GM21447 (cell line): ENCODE results near the gene AP4S1.
"Not testable (repeated sequence)": the region's sequence is repeated elsewhere in the genome, so short reads cannot be mapped to it uniquely, and the experiment has no call there.

Experiments used
- ATAC-seq: cut with Tn5 transposase; IDR thresholded peaks from one replicate; pipeline ENCODE4 v1.9.1; 2021; ENCODE audit not compliant: unreplicated experiment

AP4S1 gene

DNA sequence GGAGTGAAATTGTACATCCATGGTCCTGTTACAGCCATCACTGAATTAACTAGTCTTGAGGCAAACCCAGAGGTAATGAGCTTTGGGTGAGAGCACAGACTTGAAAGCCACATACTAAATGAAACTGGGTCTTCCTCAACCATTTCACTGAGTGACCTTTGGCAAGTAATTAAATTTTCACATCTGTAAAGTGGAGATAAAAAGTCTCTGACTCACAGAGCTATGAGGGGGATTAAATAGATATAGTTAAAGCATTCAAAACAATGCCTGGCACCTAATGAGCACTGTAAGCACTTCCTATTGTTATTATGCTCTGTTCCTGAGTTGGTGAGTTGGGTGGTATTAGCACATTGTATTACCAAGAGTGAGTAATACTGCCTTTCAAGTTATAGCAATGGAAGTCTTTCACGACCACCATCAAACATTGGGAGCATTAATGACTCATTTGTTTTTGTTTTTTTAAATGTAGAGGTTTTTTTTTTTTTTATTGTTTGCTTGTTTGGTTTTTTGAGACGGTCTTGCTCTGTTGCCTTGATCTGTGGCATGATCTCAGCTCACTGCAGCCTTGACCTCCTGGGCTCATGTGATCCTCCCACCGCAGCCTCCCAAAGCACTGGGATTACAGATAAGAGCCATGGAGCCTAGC is 13.2 kb downstream of the AP4S1 start:
- no peak for ATAC-seq

DNA sequence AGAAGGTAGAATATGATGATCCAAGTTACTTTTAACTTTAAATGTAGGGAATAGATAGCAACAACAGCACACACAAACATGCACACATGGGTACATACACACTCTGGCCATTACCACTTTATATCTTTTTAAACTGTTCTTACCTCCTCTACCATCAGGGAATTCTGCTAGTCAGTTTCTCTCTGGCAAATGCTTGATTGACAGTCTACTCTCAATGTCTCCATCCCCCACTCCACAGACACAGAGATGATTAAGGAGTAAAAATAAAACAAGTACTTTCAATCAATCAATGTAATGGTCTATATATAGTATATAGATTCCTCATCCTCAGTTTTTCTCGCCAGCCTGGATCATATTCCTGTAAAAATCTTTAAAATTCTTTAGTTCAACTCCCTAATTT is 16.9 kb downstream of the AP4S1 start:
- ATAC-seq: no peak

DNA sequence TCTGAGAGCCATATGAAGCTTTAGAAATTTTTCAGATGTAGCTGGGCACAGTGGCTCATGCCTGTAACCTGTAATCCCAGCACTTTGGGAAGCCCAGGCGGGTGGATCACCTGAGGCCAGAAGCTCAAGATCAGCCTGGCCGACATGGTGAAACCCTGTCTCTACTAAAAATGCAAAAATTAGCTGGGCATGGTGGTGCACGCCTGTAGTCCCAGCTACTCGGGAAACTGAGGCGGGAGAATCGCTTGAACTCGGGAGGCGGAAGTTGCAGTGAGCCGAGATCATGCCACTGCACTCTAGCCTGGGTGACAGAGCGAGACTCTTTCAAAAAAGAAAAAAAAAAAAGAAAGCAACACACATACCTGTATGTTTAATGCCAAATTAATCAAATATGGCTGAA is 17.4 kb downstream of the AP4S1 start:
- ATAC-seq: not testable (repeated sequence)

DNA sequence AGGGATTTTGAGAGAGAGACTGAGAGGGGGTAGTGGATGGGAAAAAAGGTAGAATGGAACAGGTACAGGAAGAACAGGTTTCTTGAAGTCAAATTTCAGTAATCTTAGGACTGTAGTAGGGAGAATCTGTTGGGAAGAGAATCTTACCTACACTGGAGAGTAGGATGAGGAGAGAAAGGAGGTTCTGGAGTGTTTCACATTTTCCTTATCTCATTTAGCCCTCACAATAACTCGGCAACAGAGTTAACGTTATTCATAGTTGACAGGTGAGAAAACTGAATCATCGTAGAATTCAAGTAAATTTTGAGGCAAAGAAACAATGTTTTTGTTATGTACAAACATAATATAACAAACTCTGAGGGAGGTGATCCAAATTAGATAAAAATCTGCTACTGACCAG is 17.9 kb downstream of the AP4S1 start:
- no peak for ATAC-seq

DNA sequence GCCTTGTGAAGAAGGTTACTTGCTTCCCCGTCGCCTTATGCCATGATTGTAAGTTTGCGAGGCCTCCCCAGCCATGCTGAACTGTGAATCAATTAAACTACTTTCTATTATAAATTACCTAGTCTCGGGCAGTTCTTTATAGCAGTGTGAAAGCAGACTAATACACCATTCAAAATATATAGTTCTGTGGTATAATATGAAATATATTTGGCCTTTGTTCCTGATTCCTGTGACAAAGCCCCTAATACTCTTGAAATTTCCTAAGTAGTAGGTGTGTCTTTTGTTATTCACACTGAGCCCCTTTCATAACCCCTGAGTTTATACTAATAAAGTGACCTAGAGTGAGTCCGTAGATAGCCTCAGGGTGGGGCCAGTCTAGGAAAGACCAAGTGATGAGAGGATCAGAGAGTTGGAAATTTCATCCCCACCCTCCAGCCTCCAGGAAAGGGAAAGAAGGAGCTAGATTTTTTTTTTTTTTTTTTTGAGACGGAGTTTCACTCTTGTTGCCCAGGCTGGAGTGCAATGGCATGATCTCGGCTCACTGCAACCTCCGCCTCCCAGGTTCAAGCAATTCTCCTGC is 20.1 kb downstream of the AP4S1 start:
- ATAC-seq: no peak

DNA sequence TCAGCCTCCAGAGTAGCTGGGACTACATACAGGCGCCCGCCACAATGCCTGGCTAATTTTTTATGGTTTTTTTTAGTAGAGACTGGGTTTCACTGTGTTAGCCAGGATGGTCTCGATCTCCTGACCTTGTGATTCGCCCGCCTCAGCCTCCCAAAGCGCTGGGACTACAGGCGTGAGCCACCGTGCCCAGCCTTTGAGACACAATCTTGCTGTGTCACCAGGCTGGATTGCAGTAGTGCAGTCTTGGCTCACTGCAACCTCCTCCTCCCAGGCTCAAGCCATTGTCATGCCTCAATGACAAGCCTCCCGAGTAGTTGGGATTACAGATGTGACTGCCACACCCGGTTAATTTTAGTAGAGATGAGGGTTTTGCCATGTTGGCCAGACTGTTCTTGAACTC is 22.1 kb downstream of the AP4S1 start:
- ATAC-seq: no peak

DNA sequence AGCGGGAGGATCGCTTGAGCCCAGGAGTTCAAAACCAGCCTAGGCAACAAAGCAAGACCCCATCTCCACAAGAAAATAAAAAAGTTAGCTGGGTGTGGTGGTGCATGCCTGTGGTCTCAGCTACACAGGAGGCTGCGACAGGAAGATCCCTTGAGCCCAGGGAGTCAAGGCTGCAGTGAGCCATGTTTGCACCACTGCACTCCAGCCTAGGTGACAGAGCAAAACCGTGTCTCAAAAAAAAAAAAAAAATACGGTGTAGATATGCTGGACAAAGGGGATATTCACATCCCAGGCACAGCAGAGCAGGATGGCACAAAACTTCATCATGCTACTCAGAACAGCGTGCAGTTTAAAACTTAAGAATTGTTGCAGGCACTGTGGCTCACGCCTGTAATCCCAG is 25.6 kb downstream of the AP4S1 start:
- no peak for ATAC-seq

DNA sequence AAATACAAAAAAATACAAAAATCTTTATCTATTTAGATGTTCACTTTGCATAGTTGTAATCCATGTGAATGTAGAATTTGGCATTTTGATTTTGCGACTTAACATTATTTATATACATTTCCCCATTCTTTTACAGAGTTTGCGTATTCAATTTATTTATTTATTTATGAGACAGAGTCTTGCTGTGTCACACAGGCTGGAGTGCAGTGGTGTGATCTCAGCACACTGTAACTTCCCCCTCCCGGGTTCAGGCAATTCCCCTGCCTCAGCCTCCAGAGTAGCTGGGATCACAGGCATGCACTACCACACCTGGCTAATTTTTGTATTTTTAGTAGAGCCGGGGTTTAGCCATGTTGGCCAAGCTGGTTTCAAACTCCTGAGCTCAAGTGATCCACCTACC is 26.1 kb downstream of the AP4S1 start:
- ATAC-seq: no peak

DNA sequence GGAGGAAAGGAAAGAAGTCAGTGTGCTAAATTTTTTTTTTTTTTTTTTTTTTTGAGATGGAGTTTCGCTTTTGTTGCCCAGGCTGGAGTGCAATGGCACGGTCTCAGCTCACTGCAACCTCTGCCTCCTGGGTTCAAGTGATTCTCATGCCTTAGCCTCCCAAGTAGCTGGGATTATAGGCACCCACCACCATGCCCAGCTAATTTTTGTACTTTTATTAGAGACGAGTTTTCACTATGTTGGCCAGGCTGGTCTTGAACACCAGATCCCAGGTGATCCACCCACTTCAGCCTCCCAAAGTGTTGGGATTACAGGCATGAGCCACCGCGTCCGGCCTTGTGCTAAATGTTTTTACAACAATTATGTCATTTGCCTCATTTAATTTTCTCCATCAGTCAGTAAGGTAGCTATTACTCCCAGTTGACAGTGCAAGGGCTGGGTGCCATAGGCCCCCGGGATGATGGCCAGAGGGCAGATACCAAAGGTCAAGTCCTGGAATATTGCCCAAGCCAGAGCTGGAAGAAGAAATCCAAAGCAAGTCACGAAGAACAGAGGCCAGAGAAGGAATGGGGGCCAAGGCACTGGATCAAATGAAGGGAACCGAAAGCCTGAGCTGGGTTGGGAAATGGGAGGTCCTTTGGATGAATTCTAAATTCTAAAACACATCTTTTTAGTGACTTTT is 27.6 kb downstream of the AP4S1 start:
- ATAC-seq: not testable (repeated sequence)

DNA sequence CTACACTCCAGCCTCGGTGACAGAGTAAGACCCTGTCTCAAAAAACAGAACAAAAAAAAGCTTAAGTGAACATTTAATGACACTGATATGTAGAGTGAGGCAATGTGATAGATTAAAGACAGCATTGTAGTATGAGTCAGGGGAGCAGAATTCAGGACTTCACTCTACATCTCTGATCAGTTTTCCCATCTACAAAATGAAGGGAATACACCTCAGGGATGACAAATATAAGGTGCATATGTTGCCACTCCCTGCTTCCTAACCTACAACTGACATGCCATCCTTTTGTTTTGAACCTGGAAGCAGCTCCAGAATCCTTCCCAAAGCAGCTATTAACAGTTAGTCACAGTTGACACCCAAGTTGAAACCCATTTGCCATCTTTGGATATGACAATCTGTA is 31.6 kb downstream of the AP4S1 start:
- ATAC-seq: no peak

DNA sequence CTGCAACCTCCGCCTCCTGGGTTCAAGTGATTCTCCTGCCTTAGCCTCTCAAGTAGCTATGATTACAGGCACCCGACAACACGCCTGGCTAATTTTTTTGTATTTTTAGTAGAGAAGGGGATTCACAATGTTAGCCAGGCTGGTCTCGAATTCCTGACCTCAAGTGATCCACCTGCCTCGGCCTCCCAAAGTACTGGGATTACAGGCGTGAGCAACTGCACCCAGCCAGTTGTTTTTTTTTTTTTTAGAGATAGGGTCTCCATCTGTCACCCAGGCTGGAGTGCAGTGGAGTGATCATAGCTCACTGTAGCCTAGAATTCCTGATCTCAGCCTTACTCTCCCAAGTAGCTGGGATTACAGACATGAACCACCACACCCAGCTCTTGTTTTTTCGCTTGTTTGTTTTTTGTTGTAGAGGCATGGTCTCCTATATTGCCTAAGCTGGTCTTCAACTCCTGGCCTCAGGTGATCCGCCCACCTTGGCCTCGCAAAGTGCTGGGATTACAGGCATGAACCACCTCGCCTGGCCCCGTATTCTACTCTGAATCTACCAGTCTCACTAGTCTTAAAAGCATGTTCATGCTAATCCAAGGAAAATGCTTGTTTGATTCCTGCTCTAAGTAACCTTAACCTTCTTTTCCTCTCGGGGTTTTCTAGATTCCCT is 32.4 kb downstream of the AP4S1 start:
- ATAC-seq: no peak

DNA sequence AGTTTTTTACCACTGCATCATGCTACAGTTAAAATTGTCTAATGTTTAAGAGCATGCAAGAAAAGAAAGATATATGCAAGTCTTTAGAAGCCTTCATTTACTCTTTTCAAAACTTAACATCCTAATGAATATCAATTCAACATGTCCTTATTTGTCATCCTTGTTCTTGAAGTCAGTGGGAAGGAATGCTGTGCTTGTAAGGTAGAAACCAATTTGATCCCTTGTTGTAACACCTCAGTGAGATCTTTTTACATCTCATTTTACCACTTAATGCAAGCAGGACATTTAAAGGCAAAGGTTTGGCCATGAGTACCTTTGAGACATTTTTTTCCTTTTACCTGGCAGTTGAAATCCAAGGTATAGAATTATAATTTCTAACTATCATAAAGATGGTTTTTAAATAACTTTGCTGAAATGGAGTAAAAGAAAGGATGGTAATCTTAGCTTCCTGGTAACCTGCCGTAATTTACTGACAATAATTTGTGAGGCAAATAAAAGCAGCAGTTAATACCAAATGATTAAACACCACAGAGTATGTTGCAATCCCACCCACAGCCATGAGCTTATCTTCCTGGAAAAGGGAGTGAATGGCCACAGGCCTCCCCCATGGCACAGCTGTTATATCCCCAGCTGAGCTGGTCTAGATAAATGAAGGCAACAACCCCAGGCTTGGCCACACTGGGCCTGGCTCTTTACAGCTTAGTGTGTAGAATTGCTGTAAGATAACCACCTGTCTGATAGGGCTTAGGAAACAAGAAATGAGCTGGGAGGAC is 33.9 kb downstream of the AP4S1 start:
- ATAC-seq: no peak

DNA sequence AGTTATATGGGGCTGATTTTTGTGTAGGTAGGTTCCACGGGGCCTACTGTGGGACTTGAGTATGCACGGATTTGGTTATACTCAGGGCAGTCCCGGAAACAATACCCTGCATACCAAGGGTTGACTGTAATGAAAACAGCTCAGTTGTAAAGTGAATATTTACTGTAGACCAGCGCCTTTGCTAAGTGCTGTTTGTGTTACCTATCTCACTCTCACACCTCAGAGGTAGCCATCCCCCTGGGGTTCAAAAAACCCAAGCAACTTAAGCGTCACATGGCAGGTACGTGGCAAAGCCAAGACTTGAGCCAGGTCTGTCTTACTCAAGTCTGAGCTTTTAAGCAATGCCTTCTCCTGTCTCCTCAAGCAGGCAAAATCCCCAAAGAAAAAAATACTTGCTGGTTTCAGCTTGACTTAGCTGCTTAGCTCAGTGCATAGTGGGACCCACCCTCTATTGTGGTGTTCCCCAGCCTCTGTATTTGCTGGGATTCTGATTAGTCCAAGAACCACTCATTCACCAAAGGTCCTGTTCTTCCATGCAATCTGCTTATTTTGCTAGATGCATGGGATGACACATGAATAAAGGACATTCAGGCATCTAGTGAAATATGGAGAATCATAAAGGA is 34.9 kb downstream of the AP4S1 start:
- no peak for ATAC-seq

DNA sequence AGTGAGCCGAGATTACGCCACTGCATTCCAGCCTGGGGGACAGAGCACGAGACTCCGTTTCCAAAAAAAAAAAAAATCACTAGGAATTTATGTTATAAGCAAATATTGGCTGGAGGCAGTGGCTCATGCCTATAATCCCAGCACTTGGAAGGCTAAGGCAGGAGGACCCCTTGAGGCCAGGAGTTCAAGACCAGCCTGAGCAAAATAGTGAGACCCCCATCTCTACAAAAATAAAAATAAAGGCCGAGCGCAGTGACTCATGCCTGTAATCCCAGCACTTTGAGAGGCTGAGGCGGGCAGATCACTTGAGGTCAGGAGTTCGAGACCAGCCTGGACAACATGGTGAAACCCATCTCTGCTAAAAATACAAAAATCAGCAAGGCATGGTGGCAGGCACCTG is 37.5 kb downstream of the AP4S1 start:
- ATAC-seq: not testable (repeated sequence)

DNA sequence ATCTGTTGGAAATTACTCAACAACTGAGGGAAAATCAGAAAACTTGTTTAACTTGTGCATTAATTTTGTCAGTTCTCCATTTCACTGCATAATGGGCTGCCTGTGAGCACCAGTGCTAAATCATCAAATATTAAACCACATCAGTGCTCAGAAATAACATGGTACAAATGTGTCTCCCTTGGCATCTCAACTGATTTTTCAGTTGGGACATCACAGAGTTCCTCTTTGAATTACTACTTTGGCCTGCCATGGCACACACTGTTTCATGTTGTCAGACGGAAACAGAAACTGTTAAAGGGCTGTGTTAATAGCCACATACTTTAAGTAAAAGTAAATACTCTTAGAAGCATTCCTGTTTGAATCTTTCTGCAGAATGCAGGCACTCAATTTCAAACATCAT is 42.8 kb downstream of the AP4S1 start:
- ATAC-seq: no peak

DNA sequence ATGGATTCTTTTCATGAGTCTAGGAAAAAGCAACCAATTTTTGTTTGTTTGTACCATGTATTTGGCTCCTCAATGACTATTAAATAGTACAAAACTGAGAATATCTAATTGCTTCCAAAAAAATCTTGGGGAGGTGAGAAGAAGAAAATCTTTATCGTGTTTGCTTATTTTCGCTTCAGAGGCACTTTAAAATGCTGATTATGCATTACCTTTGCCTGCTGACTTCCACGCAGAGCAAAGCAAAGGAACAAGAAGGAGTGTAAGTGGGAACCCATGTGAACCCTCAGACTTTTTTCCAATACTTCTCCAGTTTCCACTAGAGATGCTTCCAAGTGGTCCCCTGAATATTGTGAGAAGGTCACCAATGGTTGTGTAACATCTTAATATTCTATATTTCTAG is 43.9 kb downstream of the AP4S1 start:
- no peak for ATAC-seq

DNA sequence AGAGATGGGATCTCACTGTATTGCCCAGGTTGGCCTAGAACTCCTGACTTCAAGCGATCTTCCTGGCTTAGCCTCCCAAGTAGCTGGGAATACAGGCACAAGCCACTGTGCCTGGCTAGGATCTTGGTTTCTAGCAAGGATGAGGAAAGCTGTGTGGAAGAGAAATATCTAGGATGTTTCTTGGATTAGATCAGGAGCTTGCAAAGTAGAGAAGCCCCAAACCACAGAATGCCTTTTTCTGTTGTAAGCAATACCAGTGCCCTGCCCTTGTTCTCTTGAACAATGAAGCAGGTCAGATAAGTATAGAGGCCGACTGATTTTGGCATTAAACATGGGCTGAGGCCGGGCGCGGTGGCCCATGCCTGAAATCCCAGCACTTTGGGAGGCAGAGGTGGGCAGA is 45.0 kb downstream of the AP4S1 start:
- ATAC-seq: no peak

DNA sequence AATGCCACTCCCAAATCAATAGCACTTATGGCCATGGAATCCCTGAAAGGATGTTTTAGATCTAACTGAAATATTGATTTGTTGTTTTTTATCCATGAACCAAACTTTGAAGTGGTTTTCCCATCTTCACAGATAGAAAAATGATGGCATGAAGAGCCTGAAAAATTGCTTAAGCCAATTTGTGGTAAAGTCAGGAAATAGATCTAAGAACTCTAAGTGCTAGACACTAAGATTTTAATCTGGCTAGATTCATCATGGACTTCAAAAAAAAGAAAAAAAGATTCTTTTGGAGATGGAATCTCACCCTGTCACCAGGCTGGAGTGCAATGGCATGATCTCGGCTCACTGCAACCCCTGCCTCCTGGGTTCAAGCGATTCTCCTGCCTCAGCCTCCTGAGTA is 45.7 kb downstream of the AP4S1 start:
- no peak for ATAC-seq

DNA sequence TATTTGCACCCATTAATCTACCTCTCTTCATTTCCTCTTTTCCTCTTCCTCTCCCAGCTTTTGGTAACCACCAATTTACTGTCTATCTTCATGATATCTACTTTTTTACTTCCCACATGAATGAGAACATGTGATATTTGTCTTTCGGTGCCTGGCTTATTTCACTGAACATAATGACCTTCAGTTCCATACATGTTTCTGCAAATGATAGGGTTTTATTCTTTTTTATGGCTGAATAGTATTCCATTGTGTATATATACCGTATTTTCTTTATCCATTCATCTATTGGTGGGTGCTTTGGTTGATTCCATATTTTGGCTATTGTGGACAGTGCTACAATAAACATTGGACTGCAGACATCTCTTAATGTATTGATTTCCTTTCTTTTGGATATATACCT is 49.7 kb downstream of the AP4S1 start:
- no peak for ATAC-seq

DNA sequence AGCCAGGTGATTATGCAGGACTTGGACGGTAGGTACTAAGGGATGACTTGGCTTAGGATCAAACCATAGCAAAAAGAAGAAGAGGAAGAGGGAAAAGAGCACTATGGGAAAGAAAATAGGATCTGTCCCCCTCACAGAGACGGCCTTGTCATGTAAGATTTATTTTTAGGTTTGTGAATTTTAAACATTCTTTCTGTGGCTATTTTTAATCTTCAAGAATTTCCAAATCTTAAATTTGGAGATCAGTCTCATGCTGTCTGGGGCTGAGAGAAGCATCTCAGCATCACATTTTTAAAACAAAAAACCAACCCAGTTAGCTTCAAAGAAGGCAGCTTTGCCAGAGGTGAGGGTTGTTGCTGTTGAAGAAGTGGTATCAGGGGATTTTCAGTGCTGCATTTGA is 53.3 kb downstream of the AP4S1 start:
- no peak for ATAC-seq

DNA sequence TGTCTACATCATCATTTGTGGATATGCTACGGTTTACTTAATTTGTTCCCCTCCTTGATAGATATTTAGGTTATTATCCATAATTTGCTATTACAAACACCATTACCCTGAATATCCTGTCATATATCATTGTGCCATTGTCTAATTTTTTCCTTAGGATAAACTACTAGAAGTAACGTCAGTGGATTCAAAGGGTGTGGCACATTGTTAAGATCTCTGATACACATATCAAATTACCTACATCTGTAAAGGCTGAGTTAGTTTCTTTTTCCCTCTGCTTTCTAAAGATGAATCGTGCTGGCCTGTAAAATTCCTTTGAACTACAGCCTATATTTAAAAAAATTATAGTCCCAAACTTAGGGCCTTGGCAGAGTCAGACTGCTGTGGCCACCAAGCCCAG is 54.6 kb downstream of the AP4S1 start:
- ATAC-seq: no peak
